GM21515 (cell line): Measurements from ENCODE around the gene GDPGP1.

Source experiments
- ATAC-seq: cut with Tn5 transposase; IDR thresholded peaks from one replicate; pipeline ENCODE4 v1.9.1; 2021; ENCODE audit not compliant: unreplicated experiment

Gene GDPGP1

DNA sequence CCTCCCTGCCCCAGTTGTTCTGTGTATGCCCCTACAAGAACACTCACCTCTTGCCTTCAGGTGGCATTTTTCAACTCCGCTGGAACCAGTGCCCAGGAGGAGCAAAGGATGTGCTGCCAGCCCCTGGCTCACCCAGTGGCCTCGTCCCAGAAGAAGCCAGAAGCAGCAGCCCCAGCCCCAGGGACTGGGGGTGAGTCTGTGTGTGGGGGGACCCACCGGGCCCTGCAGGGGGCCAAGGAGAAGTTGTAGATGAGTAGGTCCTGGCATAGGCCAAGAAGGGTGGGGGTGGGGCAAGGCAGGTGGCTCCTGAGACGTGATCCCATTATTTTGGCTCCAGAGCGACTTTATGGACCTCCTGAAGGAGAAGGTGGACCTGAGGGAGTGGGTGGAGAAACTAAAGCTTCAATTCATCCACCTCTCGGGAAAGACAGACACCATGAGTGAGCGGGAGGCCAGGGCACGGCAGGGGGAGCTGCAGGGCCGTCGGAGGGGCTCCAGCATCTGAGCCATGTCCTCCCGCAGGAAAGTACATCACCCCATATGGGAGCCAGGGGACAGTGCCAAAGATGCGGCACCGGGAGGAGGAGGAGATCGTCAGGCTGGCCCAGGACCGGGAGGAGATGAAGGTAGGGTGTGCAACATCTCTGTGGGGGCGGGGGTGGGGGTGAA, 60.7 kb downstream of the GDPGP1 start:
- no peak for ATAC-seq

DNA sequence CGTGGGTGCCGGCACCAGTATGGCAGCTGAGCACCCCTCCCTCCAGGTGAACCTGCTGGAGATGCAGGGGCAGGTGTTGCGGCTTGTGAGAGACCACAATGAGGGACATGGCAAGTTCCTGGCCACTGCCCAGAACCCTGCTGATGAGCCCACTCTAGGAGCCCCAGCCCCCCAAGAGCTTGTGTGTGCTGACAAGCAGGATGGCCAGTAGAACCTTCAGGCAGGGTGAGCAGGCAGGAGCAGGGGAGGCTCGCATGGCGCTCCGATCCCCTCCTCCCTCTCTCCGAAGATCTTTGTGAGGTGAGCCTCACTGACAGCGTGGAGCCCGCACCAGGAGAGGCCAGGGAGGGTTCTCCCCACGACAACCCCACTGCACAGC, 61.2 kb downstream of the GDPGP1 start:
- ATAC-seq = no peak
